Activated CD8-positive, alpha-beta memory T cell treated with anti-CD3 and anti-CD28 coated beads, Interleukin-2, amount 50 U/mL, for 24 hours (primary cell): ENCODE measurements around the gene P2RX3.

ENCODE experiments used
- DNase-seq: peaks from one replicate; pipeline ENCODE4 v3.0.0-alpha.2; 2020; ENCODE audit errors: extremely low read depth

The P2RX3 gene

DNA sequence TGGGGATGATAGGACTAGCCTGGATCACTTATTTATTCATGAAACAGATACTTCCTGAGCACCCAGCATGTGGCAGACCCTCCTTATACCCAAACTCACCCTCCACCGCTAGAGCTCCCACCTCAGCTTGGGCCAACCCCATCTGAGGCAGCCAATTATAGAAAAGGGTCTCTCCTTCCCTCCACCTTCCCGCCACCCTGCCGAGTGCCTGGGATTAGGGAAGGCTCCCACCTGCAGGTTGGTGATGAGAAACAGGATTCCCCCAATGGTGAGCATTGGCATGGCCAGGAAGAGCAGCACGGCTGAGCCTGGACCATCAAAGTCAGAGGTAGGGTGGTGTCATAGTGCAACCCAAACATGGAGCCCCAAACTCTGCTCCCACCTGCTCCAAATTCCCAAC lies 82.9 kb downstream of the P2RX3 start:
- no peak for DNase-seq

DNA sequence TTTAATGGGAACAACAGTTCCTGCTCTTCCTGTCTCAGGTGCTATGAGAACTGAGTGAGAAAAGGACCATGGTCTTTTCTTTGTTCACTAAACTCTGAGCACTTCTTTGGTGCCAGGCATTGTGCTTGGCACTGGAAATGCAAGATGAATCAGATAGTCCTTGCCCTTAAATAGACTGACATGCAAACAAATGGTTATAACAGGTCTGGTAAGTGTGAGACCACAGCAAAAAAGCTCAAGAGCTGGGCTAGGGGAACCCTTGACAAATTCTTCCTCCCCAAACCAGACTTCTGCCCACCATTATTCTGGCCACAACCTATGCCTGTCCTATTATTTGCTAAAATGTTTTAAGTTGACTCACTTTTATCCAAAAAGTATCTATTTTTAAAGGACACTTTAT lies 83.7 kb downstream of the P2RX3 start:
- no peak for DNase-seq
